GM18909 (cell line): ENCODE results near the gene RFX3.

Experiments used
- ATAC-seq: cut with Tn5 transposase; IDR thresholded peaks from one replicate; pipeline ENCODE4 v1.9.1; 2021; ENCODE audit warnings: mild to moderate bottlenecking; ENCODE audit not compliant: unreplicated experiment, poor library complexity

The RFX3 gene

GRCh38 chr9:3515405-3515804, 10.4 kb downstream of the RFX3 start:
- ATAC-seq, result no peak

GRCh38 chr9:3514786-3515185, 11.0 kb downstream of the RFX3 start:
- ATAC-seq, result no peak

GRCh38 chr9:3513265-3513818, 12.5 kb downstream of the RFX3 start:
- ATAC-seq, result no peak

GRCh38 chr9:3511551-3511950, 14.2 kb downstream of the RFX3 start:
- no peak for ATAC-seq

GRCh38 chr9:3510796-3511195, 15.0 kb downstream of the RFX3 start:
- no peak for ATAC-seq

GRCh38 chr9:3509926-3510325, 15.9 kb downstream of the RFX3 start:
- ATAC-seq, result no peak

- ATAC-seq, result peak; percentile 61
Measured at GRCh38 chr9:3508521-3509291, 17.1 kb downstream of the RFX3 start.

GRCh38 chr9:3508078-3508431, 17.7 kb downstream of the RFX3 start:
- ATAC-seq, result peak; percentile 34

- peak; percentile 66 for ATAC-seq
Measured at GRCh38 chr9:3507395-3508077, 18.3 kb downstream of the RFX3 start.

- no peak for ATAC-seq
Measured at GRCh38 chr9:3506164-3506563, 19.6 kb downstream of the RFX3 start.

- ATAC-seq, result no peak
Measured at GRCh38 chr9:3502560-3503398, 23.0 kb downstream of the RFX3 start.

- no peak for ATAC-seq
Measured at GRCh38 chr9:3500044-3500443, 25.8 kb downstream of the RFX3 start.

GRCh38 chr9:3498691-3499090, 27.1 kb downstream of the RFX3 start:
- no peak for ATAC-seq

- ATAC-seq, result no peak
Measured at GRCh38 chr9:3497857-3498256, 27.9 kb downstream of the RFX3 start.

- no peak for ATAC-seq
Measured at GRCh38 chr9:3497401-3497800, 28.4 kb downstream of the RFX3 start.

GRCh38 chr9:3495855-3496254, 29.9 kb downstream of the RFX3 start:
- no peak for ATAC-seq

GRCh38 chr9:3492214-3492613, 33.6 kb downstream of the RFX3 start:
- no peak for ATAC-seq

- ATAC-seq, result no peak
Measured at GRCh38 chr9:3491450-3491849, 34.4 kb downstream of the RFX3 start.

GRCh38 chr9:3490957-3491356, 34.8 kb downstream of the RFX3 start:
- no peak for ATAC-seq

GRCh38 chr9:3482578-3482977, 43.2 kb downstream of the RFX3 start:
- no peak for ATAC-seq

- no peak for ATAC-seq
Measured at GRCh38 chr9:3480353-3480655, 45.5 kb downstream of the RFX3 start.
